ENCODE results near the gene CPN2. TPM values are rescaled to one million over a fixed set of nuclear protein-coding genes. Genes with fewer than 3 reads are reported as not detected.

Gene CPN2
- total RNA-seq, 4 donors from 2014 or later = 0.15 TPM; not detected in 3

DNA sequence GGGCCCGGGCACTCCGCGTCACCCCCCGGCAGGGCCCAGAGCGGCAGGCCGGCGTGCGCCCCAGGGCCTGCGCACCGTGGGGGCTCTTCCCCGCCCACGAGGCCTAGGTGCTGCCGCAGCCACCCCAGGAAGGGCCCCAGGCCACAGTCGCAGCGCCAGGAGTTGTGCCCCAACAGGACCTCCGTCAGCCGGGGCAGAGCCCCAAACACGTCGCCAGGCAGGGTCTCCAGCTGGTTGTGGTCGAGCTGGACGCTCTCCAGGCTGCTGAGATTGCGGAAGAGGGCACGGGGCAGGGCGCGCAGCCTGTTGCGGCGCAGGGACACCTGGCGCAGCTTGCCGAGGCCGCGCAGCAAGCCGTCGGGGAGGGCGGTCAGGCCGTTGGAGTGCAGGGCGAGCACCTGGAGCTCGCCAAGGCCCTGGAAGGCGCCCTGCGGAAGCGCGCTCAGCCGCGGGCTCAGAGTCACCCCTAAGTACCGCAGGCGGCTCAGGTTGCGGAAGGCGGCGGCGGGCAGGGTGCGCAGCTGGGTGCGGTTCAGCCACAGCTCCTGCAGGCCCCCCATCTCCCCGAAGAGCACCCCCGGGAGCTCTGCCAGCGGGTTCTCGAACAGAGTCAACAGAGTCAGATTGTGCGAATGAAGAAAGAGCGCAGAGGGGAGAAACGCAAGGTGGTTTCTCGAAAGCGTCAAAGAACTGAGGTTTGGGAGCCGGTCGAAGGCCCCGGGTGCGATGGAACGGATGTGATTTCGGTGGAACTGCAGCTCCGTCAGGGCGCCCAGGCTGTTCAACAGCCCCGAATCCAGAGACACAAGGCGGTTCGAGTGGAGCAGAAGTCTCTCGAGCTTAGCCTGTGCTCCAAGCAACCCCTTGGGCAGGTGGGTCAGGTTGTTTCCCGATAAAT lies 46.0 kb upstream of the CPN2 start:
- no peak overlapping the region for H3K27ac ChIP-seq
- H3K9me3 ChIP-seq = no peaks in the 10 kb centered on the region
- DNase-seq = no peak
- H3K4me3 ChIP-seq = peak overlapping the region in 1 of 2 donors; percentile 21
- TF ChIP-seq, protein P1, sequence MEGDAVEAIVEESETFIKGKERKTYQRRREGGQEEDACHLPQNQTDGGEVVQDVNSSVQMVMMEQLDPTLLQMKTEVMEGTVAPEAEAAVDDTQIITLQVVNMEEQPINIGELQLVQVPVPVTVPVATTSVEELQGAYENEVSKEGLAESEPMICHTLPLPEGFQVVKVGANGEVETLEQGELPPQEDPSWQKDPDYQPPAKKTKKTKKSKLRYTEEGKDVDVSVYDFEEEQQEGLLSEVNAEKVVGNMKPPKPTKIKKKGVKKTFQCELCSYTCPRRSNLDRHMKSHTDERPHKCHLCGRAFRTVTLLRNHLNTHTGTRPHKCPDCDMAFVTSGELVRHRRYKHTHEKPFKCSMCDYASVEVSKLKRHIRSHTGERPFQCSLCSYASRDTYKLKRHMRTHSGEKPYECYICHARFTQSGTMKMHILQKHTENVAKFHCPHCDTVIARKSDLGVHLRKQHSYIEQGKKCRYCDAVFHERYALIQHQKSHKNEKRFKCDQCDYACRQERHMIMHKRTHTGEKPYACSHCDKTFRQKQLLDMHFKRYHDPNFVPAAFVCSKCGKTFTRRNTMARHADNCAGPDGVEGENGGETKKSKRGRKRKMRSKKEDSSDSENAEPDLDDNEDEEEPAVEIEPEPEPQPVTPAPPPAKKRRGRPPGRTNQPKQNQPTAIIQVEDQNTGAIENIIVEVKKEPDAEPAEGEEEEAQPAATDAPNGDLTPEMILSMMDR (IDR thresholded peaks at IDR 0.05) = no peak
- TF ChIP-seq POLR2A (IDR thresholded peaks at IDR 0.05) = no peak
- intact Hi-C loops (cut with DNase I; ENCODE audit: low total_unique reads) = no loop called here
- peaks cover 0 to 8% of the 10 kb centered on the region in 2 donors for H3K4me1 ChIP-seq
- H3K36me3 ChIP-seq = no peaks in the 10 kb centered on the region
- no peaks in the 10 kb centered on the region for H3K27me3 ChIP-seq

DNA sequence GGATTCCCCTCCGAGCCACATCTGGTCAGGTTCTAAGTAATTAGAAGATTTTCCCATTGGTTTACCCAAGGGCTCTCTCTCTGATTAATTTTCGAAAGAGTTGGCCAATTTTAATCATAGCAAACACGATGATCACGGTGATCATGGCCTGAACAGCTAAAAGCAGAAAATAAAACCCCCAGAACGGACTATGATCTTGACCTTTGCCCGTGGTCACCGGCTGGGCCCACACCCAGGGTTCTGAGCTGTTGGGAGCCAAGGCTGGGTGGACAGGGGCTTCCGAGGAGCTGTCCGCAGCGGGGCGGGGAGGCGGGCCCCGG lies 45.4 kb upstream of the CPN2 start:
- peaks cover 0 to 8% of the 10 kb centered on the region in 2 donors for H3K4me1 ChIP-seq
- H3K27me3 ChIP-seq = no peaks in the 10 kb centered on the region
- no peaks in the 10 kb centered on the region for H3K9me3 ChIP-seq
- TF ChIP-seq POLR2A (IDR thresholded peaks at IDR 0.05) = no peak
- TF ChIP-seq, protein P1 (IDR thresholded peaks at IDR 0.05) = no peak
- H3K36me3 ChIP-seq = no peaks in the 10 kb centered on the region
- no peak for DNase-seq
- intact Hi-C loops (cut with DNase I; ENCODE audit: low total_unique reads) = no loop called here
- peak overlapping the region in 1 of 2 donors; percentile 21 for H3K4me3 ChIP-seq
- H3K27ac ChIP-seq = no peak overlapping the region

DNA sequence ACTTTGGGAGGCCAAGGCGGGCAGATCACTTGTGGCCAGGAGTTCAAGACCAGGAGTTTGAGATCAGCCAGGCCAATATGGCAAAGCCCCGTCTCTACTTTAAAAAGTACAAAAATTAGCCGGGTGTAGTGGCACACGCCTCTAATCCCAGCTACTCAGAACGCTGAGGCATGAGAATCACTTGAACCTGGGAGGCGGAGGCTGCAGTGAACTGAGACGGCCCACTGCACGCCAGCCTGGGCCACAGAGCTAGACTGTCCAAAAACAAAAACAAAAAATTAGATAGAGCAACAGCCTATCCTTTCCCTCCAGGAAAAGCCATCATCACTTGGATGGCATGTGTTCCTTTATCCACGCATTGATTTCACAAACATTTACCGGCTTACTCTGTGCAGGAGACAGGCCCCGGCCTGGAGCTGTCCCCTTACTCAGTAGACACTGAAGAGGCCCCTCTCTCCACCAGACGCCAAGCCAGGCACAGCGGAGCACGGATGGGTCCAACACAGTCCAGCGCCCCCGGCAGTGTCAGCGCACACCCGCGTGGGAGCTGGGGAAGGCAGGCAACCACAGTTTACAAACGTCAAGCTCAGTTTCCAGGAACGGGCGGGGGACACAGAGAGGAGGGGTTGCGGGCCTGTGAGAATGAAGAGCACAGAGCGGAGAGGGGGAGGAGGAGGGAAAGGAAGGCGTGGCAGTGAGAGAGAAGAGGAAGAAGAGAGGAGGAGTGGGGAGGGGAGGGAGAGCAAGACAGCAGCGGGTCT lies 44.8 kb upstream of the CPN2 start:
- H3K4me3 ChIP-seq = peak overlapping the region in 1 of 2 donors; percentile 21
- H3K27me3 ChIP-seq = no peaks in the 10 kb centered on the region
- H3K27ac ChIP-seq = no peak overlapping the region
- H3K36me3 ChIP-seq = no peaks in the 10 kb centered on the region
- H3K4me1 ChIP-seq = peaks cover 0 to 8% of the 10 kb centered on the region in 2 donors
- intact Hi-C loops (cut with DNase I; ENCODE audit: low total_unique reads) = no loop called here
- peak; percentile 29 to 56 for DNase-seq
- H3K9me3 ChIP-seq = no peaks in the 10 kb centered on the region
- TF ChIP-seq, protein P1 (IDR thresholded peaks at IDR 0.05) = no peak
- no peak for TF ChIP-seq POLR2A (IDR thresholded peaks at IDR 0.05)

DNA sequence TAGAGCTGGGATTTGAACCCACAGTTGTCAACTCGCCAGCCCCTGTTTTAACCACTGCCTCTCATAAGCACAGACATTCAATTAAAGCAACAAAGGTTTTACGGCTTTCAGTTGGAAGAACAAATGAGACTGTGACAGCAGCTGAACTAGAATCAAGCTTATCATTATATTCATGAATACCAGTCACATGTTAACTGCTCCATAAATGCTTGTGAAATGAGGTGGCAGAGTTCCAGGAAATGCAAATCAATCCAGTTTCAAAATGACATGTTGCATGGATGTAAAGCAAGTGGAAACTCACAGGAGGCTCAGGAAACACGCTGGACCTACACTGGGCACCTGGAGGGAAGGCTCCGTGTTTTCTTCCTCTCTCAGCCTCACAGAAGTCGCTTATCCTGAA lies 44.1 kb upstream of the CPN2 start:
- no peaks in the 10 kb centered on the region for H3K9me3 ChIP-seq
- DNase-seq = no peak
- no peaks in the 10 kb centered on the region for H3K27me3 ChIP-seq
- no peak overlapping the region for H3K27ac ChIP-seq
- TF ChIP-seq, protein P1 (IDR thresholded peaks at IDR 0.05) = no peak
- TF ChIP-seq POLR2A (IDR thresholded peaks at IDR 0.05) = no peak
- H3K4me3 ChIP-seq = no peak overlapping the region
- H3K4me1 ChIP-seq = peaks cover 0 to 8% of the 10 kb centered on the region in 2 donors
- intact Hi-C loops (cut with DNase I; ENCODE audit: low total_unique reads) = no loop called here
- no peaks in the 10 kb centered on the region for H3K36me3 ChIP-seq

DNA sequence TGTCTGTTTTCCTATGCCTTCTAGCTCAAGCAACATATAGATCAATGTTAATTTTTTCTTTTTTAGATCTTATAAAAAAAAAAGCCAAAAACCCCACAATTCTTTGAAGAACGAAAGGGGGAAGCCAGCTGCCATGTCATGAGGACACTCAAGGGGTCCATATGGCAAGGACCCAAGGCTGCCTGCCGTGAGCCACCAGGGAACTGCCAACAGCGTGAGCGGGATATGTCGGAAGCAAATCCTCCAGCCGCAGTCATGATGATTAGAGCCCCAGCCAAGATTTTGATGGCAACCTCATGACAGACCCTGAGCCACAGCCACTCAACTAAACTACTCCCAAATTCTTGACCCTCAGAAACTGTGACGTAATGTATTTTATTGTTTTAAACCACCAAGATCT lies 41.4 kb upstream of the CPN2 start:
- Histone ChIP-seq H3K27me3 (no peaks in the 10 kb centered on the region), H3K4me3 (no peak overlapping the region), H3K9me3 (no peaks in the 10 kb centered on the region), H3K27ac (no peak overlapping the region), H3K4me1 (peaks cover 0 to 8% of the 10 kb centered on the region in 2 donors), H3K36me3 (no peaks in the 10 kb centered on the region)
- no peak for DNase-seq
- TF ChIP-seq POLR2A (IDR thresholded peaks at IDR 0.05) = no peak
- TF ChIP-seq, protein P1 (IDR thresholded peaks at IDR 0.05) = no peak
- intact Hi-C loops (cut with DNase I; ENCODE audit: low total_unique reads) = no loop called here

Data from uterus (tissue), 4 donors.